ENCODE data around the gene ZXDC. TPM values are rescaled to one million over a fixed set of nuclear protein-coding genes. Genes with fewer than 3 reads are reported as not detected.

The ZXDC gene
- total RNA-seq, 4 donors from 2014 or later, result 54.0 to 77.4 (median 68.0) TPM

- no peak overlapping the region for H3K27ac ChIP-seq
Observed at GRCh38 chr3:126398423-126399350, 77.0 kb downstream of the ZXDC start.

GRCh38 chr3:126397610-126398422 lies 77.9 kb downstream of the ZXDC start:
- TF ChIP-seq CTCF (IDR thresholded peaks at IDR 0.05), result no peak
- TF ChIP-seq POLR2A (IDR thresholded peaks at IDR 0.05), result no peak
- TF ChIP-seq EP300 (IDR thresholded peaks at IDR 0.05), result no peak
- DNase-seq (ENCODE audit: low spot score in 2 of 2), result no peak

More at GRCh38 chr3:126398423-126399350, 77.0 kb downstream of the ZXDC start:
- no peaks in the 10 kb centered on the region for H3K36me3 ChIP-seq
- H3K27me3 ChIP-seq, result peaks cover 0 to 3% of the 10 kb centered on the region in 2 donors
- H3K9me3 ChIP-seq, result peaks cover 0 to 10% (median 0%) of the 10 kb centered on the region in 4 donors
- peaks cover 0 to 11% (median 4%) of the 10 kb centered on the region in 4 donors for H3K4me1 ChIP-seq
- no peak for DNase-seq (ENCODE audit: low spot score in 2 of 2)
- H3K4me3 ChIP-seq, result no peak overlapping the region
- WGBS, 2 donors, result 81 to 87% methylated on average over 12 to 13 of the region's 14 CpGs
- TF ChIP-seq POLR2A (IDR thresholded peaks at IDR 0.05) (no peak), EP300 (IDR thresholded peaks at IDR 0.05) (no peak), CTCF (IDR thresholded peaks at IDR 0.05) (no peak)

GRCh38 chr3:126396536-126396935 lies 79.2 kb downstream of the ZXDC start:
- WGBS, 2 donors, result 89 to 92% methylated on average over 5 of the region's 5 CpGs
- Histone ChIP-seq H3K4me1 (peaks cover 0 to 11% (median 4%) of the 10 kb centered on the region in 4 donors), H3K36me3 (no peaks in the 10 kb centered on the region), H3K9me3 (peaks cover 0 to 10% (median 0%) of the 10 kb centered on the region in 4 donors), H3K27me3 (peaks cover 0 to 3% of the 10 kb centered on the region in 2 donors), H3K27ac (no peak overlapping the region), H3K4me3 (no peak overlapping the region)
- TF ChIP-seq POLR2A (IDR thresholded peaks at IDR 0.05) (no peak), EP300 (IDR thresholded peaks at IDR 0.05) (no peak), CTCF (IDR thresholded peaks at IDR 0.05) (no peak)
- no peak for DNase-seq (ENCODE audit: low spot score in 2 of 2)

More at GRCh38 chr3:126397610-126398422, 77.9 kb downstream of the ZXDC start:
- WGBS, 2 donors, result 83 to 84% methylated on average over 7 of the region's 13 CpGs
- Histone ChIP-seq H3K4me3 (no peak overlapping the region), H3K9me3 (peaks cover 0 to 10% (median 0%) of the 10 kb centered on the region in 4 donors), H3K36me3 (no peaks in the 10 kb centered on the region), H3K4me1 (peaks cover 0 to 11% (median 4%) of the 10 kb centered on the region in 4 donors), H3K27me3 (peaks cover 0 to 3% of the 10 kb centered on the region in 2 donors), H3K27ac (no peak overlapping the region)

GRCh38 chr3:126395846-126396513 lies 79.7 kb downstream of the ZXDC start:
- no peaks in the 10 kb centered on the region for H3K36me3 ChIP-seq
- 92 to 97% methylated on average over 5 to 6 of the region's 6 CpGs for WGBS, 2 donors
- H3K4me1 ChIP-seq, result peaks cover 0 to 11% (median 4%) of the 10 kb centered on the region in 4 donors
- TF ChIP-seq POLR2A (IDR thresholded peaks at IDR 0.05) (no peak), EP300 (IDR thresholded peaks at IDR 0.05) (no peak), CTCF (IDR thresholded peaks at IDR 0.05) (no peak)
- no peak overlapping the region for H3K4me3 ChIP-seq
- no peak overlapping the region for H3K27ac ChIP-seq
- no peak for DNase-seq (ENCODE audit: low spot score in 2 of 2)
- peaks cover 0 to 10% (median 0%) of the 10 kb centered on the region in 4 donors for H3K9me3 ChIP-seq
- H3K27me3 ChIP-seq, result peaks cover 0 to 3% of the 10 kb centered on the region in 2 donors

Data from tibial nerve (tissue), 4 donors.